AG08395 (cell line): ENCODE results near the gene MIER1.
A peak's percentile ranks its signal among the peaks of the same experiment; 100 is the strongest.
"Not testable (repeated sequence)": the region's sequence is repeated elsewhere in the genome, so short reads cannot be mapped to it uniquely, and the experiment has no call there.

Experiments used
- DNase-seq: peaks from one replicate; pipeline ENCODE4 v3.0.0; 2012; ENCODE audit warnings: mixed read lengths, low spot score

The MIER1 gene

GRCh38 chr1:66938613-66939012 lies 13.8 kb downstream of the MIER1 start:
- peak; percentile 19 for DNase-seq

DNA sequence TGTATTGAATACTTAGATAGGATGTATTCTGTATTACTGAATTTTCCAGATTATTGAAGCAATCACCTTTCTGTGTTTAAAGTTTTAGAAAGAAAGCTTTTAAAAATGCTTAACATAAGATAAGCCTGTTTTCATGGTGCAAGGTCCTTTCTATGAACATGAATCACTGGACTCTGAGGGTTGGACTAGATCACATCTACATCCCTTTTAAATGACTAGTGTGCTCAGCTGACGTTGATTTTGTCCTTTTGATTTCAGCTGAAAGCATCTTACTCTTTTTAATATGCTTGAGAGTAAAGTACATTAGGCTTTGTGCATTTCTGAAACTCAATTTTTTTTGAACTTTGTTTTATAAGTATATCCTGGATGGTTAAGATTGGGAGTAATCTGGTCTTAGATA lies 16.2 kb downstream of the MIER1 start:
- DNase-seq, result no peak

DNA sequence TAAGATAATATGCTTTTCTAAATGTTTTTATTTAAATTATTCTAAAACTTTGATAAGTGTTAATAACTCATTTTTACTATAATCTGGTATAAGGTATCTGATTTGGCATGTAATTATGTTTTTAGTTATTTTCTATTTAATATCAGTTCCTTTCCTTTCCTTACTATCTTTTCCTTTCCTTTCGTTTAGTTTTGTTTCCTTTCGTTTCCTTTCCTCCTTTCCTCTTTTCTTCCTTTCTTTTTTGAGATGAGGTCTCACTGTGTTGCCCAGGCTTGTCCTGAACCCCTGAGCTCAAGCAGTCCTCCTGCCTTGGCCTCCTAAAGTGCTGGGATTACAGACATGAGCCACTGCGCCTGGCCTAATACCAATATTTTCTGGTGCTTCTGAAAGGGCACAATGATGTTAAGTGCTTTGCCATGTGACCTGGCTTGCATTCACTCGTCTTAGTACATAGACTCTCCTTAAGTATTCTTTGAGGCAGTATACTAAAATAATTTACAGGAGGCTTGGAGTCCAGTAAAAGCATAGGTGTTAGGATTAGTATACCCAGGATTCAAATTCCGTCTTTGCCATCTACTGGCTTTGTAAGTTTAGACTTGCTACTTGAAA lies 18.7 kb downstream of the MIER1 start:
- no peak for DNase-seq

DNA sequence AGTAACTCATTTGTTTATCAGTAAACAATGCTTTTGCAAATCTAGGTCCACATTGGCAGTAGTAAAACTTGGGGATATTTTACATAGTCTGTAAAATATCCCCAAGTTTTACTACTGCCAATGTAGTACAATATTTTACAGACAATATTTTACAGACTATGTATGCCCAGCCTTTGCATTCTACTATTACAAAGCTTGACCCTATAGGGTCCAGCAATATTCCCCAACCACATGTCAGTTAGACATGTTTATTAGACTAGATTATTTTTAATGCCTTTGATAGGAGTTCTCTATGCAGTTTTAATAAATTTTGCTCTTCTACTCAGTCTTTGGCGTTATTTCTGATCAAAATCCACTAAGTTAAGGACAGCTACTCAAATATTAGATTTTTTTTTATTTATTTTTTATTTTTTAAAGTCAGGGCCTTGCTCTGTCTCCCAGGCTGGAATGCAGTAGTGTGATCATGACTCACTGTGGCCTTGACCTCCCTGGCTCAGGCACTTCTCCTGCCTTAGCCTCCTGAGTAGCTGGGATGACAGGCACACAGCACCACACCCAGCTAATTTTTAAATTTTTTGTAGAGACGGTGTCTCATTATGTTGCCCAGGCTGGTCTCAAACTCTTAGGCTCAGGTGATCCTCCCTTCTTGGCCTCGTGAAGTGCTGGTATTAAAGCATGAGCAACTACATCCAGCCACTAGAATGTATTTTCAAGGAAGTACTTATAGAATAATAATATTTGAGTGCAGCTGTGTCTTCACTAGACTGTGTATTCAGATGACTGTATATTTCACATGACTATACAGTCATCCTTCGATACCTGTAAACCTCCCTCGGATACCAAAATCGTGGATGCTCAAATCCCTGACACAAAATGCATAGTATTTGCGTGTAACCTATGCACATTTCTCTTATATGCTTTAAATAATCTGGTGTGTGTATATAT lies 19.8 kb downstream of the MIER1 start:
- DNase-seq, result no peak

DNA sequence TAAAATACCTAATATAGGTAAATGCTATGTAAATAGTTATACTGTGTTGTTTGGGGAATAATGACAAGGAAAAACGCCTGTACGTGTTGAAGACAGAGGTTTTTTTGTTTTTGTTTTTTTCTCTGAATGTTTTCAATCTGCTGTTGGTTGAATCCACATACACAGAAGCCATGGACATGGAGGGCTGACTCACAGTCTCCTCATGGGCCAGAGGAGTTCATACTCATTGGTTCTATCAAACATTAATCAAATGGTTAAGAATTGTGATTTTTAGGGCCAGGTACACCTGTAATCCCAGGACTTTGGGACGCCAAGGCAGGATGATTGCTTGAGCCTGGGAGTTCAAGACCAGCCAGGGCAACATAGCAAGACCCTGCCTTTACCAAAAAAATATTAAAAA lies 20.5 kb downstream of the MIER1 start:
- DNase-seq, result no peak

GRCh38 chr1:66947267-66947666 lies 22.5 kb downstream of the MIER1 start:
- DNase-seq, result no peak

DNA sequence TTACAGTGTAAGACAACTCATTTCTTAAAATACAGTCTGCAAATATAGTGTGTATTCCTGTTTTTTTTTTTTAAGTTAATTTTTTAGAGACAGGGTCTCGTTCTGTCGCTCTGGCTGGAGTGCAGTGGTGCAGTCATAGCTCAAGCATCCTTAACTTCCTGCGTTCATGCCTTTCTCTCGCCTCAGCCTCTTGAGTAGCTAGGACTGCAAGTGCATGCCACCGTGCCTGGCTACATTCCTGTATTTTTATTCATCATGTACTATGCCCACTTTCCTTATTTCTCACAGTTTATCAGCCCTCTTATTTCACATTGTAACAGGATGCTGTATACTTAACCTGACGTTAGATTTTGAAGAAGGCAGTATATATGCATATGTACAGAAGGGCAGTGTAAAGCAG lies 26.7 kb downstream of the MIER1 start:
- peak; percentile 3 for DNase-seq

DNA sequence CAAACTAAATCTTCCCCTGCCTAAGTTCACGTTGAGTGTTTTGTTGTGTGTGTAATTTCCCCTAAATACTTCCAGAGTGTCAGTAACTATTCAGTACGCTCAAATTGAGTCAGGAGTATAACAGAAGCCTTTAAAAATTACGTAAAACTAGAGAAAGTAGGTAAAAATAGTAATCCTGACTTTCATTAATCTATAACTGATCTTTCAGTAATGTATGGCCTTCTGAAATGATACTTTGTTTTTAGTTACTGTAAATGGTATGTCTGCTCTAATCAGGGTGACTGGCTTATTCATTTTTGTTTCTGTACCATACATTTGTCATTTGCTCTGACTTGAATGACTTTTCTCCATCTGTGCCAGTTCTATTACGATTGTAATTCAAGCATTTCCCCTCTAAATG lies 29.4 kb downstream of the MIER1 start:
- DNase-seq, result no peak

- no peak for DNase-seq
Observed at GRCh38 chr1:66957938-66958337, 33.1 kb downstream of the MIER1 start.

DNA sequence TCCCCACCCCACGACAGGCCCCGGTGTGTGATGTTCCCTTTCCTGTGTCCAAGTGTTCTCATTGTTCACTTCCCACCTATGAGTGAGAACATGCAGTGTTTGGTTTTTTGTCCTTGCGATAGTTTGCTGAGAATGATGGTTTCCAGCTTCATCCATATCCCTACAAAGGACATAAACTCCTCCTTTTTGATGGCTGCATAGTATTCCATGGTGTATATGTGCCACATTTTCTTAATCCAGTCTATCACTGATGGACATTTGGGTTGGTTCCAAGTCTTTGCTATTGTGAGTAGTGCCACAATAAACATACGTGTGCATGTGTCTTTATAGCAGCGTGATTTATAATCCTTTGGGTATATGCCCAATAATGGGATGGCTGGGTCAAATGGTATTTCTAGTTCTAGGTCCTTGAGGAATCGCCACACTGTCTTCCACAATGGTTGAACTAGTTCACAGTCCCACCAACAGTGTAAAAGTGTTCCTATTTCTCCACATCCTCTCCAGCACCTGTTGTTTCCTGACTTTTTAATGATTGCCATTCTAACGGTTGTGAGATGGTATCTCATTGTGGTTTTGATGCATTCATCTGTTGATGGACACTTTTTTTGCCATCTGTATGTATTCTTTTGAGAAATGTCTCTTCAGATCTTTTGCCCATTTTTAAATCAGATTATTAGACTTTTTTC lies 41.5 kb downstream of the MIER1 start:
- not testable (repeated sequence) for DNase-seq

GRCh38 chr1:66968574-66968973 lies 43.8 kb downstream of the MIER1 start:
- no peak for DNase-seq

DNA sequence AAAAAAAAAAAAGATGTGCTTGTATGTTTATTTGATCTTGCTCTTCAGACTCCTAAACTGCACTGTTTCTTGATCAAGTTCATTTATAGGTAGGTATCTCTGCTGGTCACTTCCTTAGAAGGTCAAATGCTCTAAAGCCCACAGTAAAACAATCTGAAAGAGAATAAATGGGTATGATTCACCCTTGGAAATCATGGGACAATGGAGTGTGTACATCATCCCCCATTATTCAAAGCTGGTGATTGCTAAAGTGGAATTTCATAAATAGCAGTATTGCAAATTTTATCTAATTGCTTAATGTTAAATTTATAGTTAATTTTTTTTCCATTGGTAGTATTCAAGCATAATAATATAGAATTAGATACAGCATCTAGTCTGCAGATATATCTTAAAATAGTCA lies 53.4 kb downstream of the MIER1 start:
- DNase-seq, result no peak

- DNase-seq, result not testable (repeated sequence)
Observed at GRCh38 chr1:66979621-66980020, 54.8 kb downstream of the MIER1 start.

GRCh38 chr1:66980745-66981367 lies 56.1 kb downstream of the MIER1 start:
- DNase-seq, result no peak

GRCh38 chr1:66981679-66982078 lies 56.9 kb downstream of the MIER1 start:
- DNase-seq, result no peak

GRCh38 chr1:66982561-66983260 lies 57.9 kb downstream of the MIER1 start:
- no peak for DNase-seq

- no peak for DNase-seq
Observed at GRCh38 chr1:66984491-66984890, 59.7 kb downstream of the MIER1 start.

GRCh38 chr1:66985835-66986234 lies 61.0 kb downstream of the MIER1 start:
- DNase-seq, result no peak

GRCh38 chr1:66993076-66993475 lies 68.3 kb downstream of the MIER1 start:
- no peak for DNase-seq

- peak; percentile 64 for DNase-seq
Observed at GRCh38 chr1:66996018-66996682, 71.4 kb downstream of the MIER1 start.

- DNase-seq, result no peak
Observed at GRCh38 chr1:66998972-66999371, 74.2 kb downstream of the MIER1 start.
